ENCODE results near the gene TUBGCP6.
A peak's percentile ranks its signal among the peaks of the same experiment; 100 is the strongest.

Gene TUBGCP6, protein sequence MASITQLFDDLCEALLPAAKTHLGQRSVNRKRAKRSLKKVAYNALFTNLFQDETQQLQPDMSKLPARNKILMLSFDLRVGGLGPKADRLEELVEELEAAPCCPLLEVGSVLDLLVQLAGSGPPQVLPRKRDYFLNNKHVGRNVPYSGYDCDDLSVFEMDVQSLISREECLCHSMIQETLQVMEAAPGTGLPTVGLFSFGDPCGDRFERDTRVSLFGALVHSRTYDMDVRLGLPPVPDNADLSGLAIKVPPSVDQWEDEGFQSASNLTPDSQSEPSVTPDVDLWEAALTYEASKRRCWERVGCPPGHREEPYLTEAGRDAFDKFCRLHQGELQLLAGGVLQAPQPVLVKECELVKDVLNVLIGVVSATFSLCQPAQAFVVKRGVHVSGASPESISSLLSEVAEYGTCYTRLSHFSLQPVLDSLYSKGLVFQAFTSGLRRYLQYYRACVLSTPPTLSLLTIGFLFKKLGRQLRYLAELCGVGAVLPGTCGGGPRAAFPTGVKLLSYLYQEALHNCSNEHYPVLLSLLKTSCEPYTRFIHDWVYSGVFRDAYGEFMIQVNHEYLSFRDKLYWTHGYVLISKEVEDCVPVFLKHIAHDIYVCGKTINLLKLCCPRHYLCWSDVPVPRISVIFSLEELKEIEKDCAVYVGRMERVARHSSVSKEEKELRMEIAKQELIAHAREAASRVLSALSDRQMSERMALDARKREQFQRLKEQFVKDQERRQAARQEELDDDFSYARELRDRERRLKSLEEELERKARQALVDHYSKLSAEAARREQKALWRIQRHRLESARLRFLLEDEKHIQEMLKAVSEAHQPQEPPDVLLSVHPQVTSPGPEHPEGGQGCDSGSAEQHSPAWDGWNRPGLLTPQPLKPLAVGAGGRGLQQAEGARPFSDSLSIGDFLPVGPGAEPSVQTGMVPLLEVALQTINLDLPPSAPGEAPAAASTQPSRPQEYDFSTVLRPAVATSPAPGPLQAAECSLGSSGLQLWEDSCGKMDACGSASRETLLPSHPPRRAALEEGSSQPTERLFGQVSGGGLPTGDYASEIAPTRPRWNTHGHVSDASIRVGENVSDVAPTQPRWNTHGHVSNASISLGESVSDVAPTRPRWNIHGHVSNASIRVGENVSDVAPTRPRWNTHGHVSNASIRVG (N-terminal part only)

DNA sequence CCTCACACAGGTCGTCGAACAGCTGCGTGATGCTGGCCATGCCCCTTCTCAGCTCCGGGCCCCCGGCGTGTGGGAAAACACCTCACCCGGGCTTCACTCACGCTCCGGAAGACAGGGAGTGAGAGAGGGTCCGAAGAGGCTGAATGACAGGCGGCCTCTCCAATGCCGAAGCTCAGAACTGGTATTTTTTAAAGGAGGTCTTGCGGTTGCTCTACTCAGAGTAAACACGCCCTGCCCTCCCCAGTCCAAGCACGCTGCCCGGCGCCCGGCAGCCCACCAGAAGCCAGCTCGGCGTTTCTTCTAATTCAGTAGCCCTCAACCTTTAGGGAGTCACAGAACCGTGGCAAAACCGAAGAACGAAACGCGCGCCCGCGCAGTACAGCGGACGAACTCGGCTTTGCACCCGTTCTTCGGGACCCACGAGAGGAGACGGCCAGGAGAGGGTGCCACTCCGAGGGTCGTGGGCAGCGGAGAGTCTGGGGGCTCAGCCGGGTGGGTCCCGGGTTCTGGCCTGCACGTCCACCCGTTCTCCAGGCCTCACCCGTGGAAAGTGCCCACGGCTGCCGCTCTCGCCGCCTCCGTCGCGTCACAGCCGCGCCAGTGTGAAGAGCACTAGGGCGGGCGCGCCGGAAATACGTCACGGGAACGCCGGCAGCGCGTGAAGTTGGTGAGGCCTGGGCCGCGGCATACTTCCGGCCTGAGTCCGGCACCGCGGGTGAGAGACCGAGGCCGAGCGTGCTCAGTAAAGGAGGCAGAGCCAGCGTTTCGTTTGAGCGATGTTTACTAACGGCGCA, at the start of gene TUBGCP6:
Gene TUBGCP6 (minus strand): TSS at position 604 of the 794 bp plus-strand sequence. CDS start 564 bp downstream, at position 40.
- ATAC-seq (peak; percentile 90), DNase-seq (peak; percentile 96)
- H3K27ac Mint-ChIP-seq = peak within 1 kb of the TSS; percentile 100
- peaks cover 6% of the 10 kb centered on the region for H3K36me3 Mint-ChIP-seq (ENCODE audit: low read depth)
- no peaks in the 10 kb centered on the region for H3K27me3 Mint-ChIP-seq
- H3K9me3 Mint-ChIP-seq = no peaks in the 10 kb centered on the region
- H3K4me1 Mint-ChIP-seq = peaks cover 35% of the 10 kb centered on the region
- H3K4me3 Mint-ChIP-seq = peak within 1 kb of the TSS; percentile 99

DNA sequence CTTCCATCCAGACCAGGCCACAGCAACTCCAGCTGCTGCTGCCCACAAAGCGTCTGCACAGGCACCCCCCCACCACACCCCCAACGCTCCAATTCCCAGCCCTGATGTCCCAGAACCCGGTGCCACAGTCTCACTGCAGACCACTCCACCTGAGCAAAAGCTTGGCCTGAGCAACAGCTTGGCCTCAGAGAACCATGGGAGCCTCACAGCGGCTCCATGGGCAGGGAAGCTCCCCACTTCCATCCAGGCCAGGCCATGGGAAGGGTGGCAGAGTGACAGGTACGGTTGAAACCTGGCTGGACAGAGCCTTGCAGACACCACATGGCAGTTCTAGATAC, 49.5 kb upstream of the TUBGCP6 start:
- Mint-ChIP-seq H3K36me3 (ENCODE audit: low read depth) (no peaks in the 10 kb centered on the region), H3K27ac (no peak overlapping the region), H3K4me1 (peaks cover 14% of the 10 kb centered on the region), H3K27me3 (peaks cover 6% of the 10 kb centered on the region), H3K9me3 (no peaks in the 10 kb centered on the region), H3K4me3 (peak overlapping the region; percentile 42)
- ATAC-seq (no peak), DNase-seq (no peak)

DNA sequence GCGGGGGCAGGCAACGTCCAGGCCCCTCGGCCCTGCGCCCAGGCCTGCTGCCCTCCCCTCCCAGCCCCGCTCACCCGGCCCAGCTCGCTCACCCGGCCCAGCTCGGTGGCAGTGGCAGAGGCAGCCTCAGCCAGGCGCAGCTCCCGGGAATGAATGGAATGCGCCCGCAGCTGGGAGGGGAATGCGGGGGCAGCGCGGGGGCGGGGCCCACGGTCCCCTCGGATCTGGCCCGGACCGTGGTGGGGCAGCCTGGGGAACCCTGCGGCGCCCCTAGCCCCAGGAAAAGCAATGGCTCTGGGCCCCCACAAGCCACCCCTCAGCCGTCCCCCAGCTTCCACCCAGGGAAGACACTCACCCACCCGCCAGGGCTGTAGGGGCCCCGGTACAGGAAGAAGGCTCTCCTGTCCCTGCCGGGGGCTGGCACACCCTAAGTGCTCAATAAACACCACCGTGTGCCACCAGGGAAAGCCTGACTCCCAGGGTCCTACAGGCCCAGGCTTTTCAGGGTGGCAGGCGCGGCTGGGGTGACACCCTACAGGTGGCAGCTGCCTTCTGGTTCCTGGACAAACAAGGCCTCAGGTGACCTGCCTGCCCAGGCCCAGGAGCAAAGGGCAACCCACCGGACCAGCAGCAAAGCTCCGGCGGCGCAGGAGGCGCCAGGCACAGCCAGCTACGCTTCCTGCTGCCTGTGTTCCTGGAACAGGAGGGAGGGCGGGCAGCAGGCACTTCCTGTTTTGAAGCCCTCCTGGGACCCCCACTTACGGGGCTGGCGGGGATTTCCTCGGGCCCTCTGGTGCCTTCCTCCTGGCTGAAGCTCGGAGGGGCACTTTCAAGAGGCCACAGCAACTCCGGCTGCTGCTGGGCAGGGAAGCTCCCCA, 48.9 kb upstream of the TUBGCP6 start:
- peak; percentile 37 for ATAC-seq
- H3K27me3 Mint-ChIP-seq = peaks cover 6% of the 10 kb centered on the region
- H3K27ac Mint-ChIP-seq = no peak overlapping the region
- H3K4me1 Mint-ChIP-seq = peaks cover 14% of the 10 kb centered on the region
- no peaks in the 10 kb centered on the region for H3K36me3 Mint-ChIP-seq (ENCODE audit: low read depth)
- H3K4me3 Mint-ChIP-seq = peak overlapping the region; percentile 42
- peak; percentile 46 for DNase-seq
- no peaks in the 10 kb centered on the region for H3K9me3 Mint-ChIP-seq

DNA sequence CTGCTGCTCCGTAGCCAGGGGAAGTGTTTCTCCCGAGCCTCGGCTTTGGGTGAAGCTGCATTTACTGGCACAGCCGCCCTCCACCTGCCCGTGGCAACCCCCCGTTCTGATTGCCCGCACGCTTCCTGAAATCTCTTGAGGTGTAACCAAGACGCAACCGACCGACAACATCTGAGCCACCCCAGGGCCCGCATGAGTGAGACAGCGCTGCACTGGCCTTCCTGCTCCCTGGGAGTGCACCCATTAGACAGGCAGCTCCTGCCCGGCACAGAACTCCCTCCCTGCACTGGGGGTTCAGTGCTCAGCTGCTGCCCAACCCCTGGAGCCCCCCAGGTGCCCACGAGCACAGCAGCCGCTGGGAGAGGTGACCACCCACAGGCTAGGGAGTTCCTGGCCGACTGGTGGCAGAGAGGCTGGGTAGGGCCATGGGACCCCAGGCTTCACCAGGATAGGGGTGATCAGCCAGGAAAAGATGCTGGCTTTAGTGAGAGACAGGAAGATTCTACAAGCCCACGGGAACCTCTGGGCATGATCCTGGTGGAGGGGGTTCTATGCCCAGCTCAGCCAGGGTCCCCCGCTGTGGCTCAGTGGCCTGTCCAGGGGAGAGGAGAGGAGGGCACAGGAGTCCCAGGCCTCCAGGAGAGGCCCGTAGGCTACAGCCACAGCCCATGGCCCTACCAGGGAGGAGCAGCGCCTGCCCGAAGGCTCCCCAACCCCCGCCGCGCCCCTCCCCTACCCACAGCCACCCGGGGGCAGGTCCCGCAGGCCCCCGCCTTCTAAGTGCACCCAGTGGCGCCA, 48.0 kb upstream of the TUBGCP6 start:
- H3K9me3 Mint-ChIP-seq = no peaks in the 10 kb centered on the region
- H3K27me3 Mint-ChIP-seq = peaks cover 6% of the 10 kb centered on the region
- peaks cover 14% of the 10 kb centered on the region for H3K4me1 Mint-ChIP-seq
- no peaks in the 10 kb centered on the region for H3K36me3 Mint-ChIP-seq (ENCODE audit: low read depth)
- peak overlapping the region; percentile 15 for H3K27ac Mint-ChIP-seq
- peak; percentile 36 for ATAC-seq
- peak overlapping the region; percentile 70 for H3K4me3 Mint-ChIP-seq
- DNase-seq = peak; percentile 42

DNA sequence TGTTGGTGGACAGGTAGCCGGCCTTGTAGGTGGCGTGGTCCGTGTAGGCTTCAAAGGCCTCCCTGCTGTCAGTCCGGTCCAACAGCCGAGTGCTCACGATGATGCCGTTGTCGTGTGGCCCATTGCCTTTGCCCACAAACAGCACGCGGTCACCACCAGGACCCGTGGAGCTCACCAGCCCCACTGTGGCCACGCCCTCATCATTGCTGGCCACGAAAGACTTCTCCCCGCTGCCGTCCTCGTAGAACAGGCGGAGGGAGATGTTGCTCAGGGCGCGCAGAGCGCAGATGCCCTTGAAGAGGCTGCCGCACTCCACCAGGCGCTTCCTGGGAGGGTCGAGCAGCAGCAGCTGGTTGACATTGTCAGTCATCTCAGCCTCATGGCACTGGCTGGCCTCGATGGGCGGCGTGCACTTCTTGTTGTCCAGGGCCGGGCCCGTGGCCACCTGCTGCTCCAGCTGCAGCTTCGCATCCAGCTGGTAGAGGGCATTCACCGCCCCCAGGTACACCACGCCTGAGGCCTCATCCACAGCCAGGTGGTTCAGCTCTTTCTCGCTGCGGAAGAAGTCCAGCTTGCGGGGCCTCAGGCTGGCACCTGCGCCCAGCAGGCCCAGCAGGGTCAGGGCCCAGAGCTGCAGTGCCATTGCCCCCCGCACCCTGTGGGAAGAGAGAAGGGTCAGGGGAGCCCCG, 45.3 kb upstream of the TUBGCP6 start:
- Mint-ChIP-seq H3K9me3 (no peaks in the 10 kb centered on the region), H3K27ac (no peak overlapping the region), H3K27me3 (peaks cover 6% of the 10 kb centered on the region), H3K36me3 (ENCODE audit: low read depth) (no peaks in the 10 kb centered on the region), H3K4me1 (peaks cover 14% of the 10 kb centered on the region), H3K4me3 (no peak overlapping the region)
- ATAC-seq = no peak
- no peak for DNase-seq

DNA sequence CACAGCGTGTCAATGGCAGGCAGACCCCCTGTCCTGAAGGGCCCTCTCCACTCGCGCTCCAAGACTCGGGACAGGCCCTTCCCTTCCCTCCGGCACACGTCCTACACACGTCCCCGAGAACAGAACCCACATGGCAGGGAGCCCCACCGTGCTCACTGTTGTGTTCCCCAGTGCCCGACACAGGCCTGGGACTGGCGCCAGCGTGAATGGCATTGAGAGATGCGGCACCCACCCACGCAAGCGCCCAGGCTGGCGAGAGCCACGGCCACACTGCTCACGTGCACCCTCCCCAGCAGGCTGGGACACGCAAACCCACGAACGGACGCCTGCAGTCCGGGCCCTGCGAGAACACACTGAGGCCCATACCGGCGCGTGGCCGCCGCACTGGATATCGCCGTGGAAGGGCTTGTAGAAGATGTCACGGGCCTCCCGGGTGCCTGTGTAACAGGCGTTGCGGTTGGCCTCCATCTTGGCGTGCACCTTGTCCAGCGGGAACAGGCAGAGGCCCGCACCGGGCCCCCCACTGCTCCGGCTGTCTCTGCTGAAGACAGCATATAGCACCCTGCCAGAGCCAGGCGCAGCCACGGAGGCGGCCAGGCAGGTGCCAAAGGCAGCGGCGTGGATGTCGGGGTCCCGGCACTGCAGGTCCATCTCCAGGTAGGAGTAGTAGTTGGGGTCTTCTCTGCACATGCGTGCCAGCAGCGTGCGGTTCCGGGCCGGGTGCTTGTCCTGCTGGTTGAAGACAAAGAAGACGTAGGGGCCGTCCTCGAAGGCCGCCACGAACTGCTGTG, 44.5 kb upstream of the TUBGCP6 start:
- ATAC-seq = no peak

DNA sequence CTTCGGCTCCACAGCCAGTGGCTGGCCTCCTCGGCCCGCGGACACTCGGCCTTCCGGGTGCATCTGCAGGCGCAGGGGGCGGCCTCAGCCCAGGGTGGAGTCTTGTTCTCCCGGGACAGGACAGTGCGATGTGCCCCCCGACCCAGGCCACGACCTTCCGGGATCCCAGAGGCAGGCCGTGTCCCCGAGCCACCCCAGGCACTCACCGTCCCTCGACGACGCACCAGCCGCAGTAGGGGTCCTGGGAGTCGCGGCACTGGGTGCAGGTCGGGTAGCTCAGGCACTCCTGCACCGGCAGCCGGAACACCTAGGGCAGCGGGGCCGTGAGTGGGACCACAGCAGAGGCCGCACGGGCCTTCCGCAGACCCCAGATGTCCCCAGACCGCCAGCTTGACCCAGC, 42.9 kb upstream of the TUBGCP6 start:
- ATAC-seq (no peak), DNase-seq (no peak)
- Mint-ChIP-seq H3K9me3 (no peaks in the 10 kb centered on the region), H3K4me1 (peaks cover 10% of the 10 kb centered on the region), H3K27ac (no peak overlapping the region), H3K36me3 (ENCODE audit: low read depth) (no peaks in the 10 kb centered on the region), H3K27me3 (peaks cover 3% of the 10 kb centered on the region), H3K4me3 (no peak overlapping the region)

More for the DNA sequence above, 44.5 kb upstream of the TUBGCP6 start:
- Mint-ChIP-seq H3K4me3 (no peak overlapping the region), H3K4me1 (peaks cover 14% of the 10 kb centered on the region), H3K36me3 (ENCODE audit: low read depth) (no peaks in the 10 kb centered on the region), H3K27me3 (peaks cover 6% of the 10 kb centered on the region), H3K27ac (no peak overlapping the region), H3K9me3 (no peaks in the 10 kb centered on the region)
- no peak for DNase-seq

DNA sequence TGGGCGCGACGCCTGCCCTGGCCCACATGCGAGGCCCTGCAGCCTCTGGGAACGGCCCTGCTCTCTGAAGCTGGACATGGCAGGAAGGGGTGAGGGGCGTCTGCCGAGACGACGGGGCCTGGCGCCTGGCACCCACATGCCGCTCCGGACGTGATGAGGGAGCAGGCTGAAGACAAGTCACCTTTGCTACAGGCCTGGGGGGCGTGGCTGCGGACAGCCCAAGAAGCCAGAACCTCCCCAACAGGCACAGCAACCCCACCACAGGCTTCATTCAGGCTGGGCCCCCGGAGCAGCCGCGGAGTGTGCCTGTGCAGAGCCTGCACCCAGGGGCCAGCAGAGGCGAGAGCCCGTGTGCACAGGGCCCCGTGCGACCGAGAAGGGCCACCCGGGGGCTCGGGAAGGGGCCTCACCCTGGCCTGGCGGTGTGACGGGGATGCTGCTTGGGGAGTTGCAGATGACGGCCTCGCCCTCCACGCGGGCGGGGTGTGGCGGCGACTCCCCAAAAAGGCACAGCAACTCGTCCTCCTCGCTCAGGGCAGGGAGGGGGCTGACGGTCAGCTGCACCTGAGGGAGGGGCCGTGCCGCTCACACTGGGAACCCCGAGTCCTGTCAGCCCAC, 42.0 kb upstream of the TUBGCP6 start:
- Mint-ChIP-seq H3K27ac (no peak overlapping the region), H3K9me3 (no peaks in the 10 kb centered on the region), H3K27me3 (no peaks in the 10 kb centered on the region), H3K36me3 (ENCODE audit: low read depth) (no peaks in the 10 kb centered on the region), H3K4me1 (peaks cover 1% of the 10 kb centered on the region), H3K4me3 (no peak overlapping the region)
- no peak for ATAC-seq
- DNase-seq = no peak

DNA sequence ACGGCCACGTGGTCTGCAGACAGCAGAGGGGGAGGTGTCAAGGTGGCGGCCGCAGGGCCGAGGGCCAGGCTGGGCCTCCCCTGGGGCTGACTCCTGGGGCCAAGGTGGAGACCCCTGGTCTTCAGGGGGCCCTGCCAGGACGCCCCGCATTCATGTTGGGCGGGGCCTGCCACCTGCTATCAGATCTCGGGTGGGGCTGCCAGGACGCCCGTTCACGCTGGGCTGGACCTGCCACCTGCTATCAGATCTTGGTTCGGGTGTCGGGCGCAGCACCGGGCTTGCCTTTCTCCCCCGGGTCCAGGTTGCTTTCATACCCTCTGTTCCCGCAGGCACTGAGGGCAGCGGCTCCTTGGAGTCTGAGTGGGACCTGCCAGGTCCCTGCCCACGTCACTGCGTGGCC, 41.5 kb upstream of the TUBGCP6 start:
- Mint-ChIP-seq H3K27ac (no peak overlapping the region), H3K36me3 (ENCODE audit: low read depth) (no peaks in the 10 kb centered on the region), H3K27me3 (no peaks in the 10 kb centered on the region), H3K4me1 (no peaks in the 10 kb centered on the region), H3K9me3 (no peaks in the 10 kb centered on the region), H3K4me3 (no peak overlapping the region)
- DNase-seq = no peak
- no peak for ATAC-seq

DNA sequence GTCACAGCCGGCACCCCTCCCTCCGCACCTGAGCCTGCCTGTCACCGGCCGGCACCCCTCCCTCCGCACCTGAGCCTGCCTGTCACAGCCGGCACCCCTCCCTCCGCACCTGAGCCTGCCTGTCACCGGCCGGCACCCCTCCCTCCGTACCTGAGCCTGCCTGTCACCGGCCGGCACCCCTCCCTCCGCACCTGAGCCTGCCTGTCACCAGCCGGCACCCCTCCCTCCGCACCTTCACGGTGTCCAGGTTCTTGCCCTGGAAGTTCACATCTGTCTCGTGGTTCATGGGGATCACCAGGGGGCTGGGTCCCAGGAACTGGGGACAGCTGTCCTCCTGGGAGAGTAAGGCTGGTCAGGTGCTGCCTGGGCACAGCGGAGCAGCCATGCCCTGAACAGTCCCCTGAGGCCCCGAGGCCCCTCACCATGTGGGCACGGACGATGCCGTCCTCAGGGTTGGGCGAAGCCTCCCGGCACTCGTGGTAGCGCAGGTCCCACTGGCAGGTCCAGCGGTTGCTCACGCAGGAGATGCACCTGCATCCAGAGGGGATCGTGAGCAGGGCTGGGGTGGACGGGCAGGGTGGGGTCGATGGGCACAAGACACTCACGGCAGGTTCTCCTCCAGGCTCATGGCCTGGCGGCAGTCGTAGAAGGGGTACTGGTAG, 40.9 kb upstream of the TUBGCP6 start:
- H3K27ac Mint-ChIP-seq = no peak overlapping the region
- no peaks in the 10 kb centered on the region for H3K36me3 Mint-ChIP-seq (ENCODE audit: low read depth)
- DNase-seq = no peak
- H3K27me3 Mint-ChIP-seq = no peaks in the 10 kb centered on the region
- no peaks in the 10 kb centered on the region for H3K4me1 Mint-ChIP-seq
- H3K9me3 Mint-ChIP-seq = no peaks in the 10 kb centered on the region
- H3K4me3 Mint-ChIP-seq = no peak overlapping the region
- ATAC-seq = no peak

DNA sequence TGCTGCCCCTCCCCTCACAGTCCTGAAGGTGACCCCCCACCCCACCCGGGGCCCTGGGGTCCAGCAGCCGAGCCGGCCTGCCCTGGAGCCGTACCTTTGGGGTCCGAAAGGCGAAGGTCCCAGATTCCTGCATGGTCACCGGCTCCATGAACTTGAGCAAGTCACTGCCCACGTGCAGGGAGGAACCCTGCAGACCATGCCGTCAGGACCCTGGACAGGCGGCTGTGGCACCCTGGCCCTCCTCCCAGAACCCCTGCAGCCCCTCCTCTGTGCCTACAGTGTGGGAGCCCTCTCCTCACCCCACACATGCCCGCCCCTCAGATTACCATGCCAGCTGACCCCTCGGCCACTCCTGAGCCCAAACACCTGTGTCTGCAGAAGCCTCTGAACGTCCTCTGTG, 39.7 kb upstream of the TUBGCP6 start:
- H3K36me3 Mint-ChIP-seq (ENCODE audit: low read depth) = no peaks in the 10 kb centered on the region
- H3K27ac Mint-ChIP-seq = no peak overlapping the region
- no peaks in the 10 kb centered on the region for H3K4me1 Mint-ChIP-seq
- H3K27me3 Mint-ChIP-seq = no peaks in the 10 kb centered on the region
- DNase-seq (no peak), ATAC-seq (no peak)
- no peaks in the 10 kb centered on the region for H3K9me3 Mint-ChIP-seq
- H3K4me3 Mint-ChIP-seq = no peak overlapping the region

Measured in activated naive CD8-positive, alpha-beta T cell treated with anti-CD3 and anti-CD28 coated beads, Interleukin-2, amount 50 U/mL, for 24 hours (primary cell).